Loucy (cell line): Measurements from ENCODE around the gene KAT2A.

Source experiments
- EZH2phosphoT487 ChIP-seq: fragments of 200-600 bp; IDR thresholded peaks from 2 replicates; pipeline ENCODE4 v1.6.1; 2018; ENCODE audit warnings: antibody characterized with exemption, mild to moderate bottlenecking, moderate library complexity, borderline replicate concordance
- TF ChIP-seq, protein P1 (sequence below): fragments of 200-600 bp; sonication (generic); conservative IDR thresholded peaks from 2 replicates; pipeline ENCODE4 v1.5.1; 2014; ENCODE audit warnings: mild to moderate bottlenecking, antibody characterized with exemption, low read length

- TF ChIP-seq, protein P1, sequence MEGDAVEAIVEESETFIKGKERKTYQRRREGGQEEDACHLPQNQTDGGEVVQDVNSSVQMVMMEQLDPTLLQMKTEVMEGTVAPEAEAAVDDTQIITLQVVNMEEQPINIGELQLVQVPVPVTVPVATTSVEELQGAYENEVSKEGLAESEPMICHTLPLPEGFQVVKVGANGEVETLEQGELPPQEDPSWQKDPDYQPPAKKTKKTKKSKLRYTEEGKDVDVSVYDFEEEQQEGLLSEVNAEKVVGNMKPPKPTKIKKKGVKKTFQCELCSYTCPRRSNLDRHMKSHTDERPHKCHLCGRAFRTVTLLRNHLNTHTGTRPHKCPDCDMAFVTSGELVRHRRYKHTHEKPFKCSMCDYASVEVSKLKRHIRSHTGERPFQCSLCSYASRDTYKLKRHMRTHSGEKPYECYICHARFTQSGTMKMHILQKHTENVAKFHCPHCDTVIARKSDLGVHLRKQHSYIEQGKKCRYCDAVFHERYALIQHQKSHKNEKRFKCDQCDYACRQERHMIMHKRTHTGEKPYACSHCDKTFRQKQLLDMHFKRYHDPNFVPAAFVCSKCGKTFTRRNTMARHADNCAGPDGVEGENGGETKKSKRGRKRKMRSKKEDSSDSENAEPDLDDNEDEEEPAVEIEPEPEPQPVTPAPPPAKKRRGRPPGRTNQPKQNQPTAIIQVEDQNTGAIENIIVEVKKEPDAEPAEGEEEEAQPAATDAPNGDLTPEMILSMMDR = no peak
- TF ChIP-seq EZH2phosphoT487 = no peak
These were observed 44.6 kb upstream of the KAT2A start for GRCh38 chr17:42165751-42166150.
